EH (cell line): Measurements from ENCODE around the gene EIF5.
A peak's percentile ranks its signal among the peaks of the same experiment; 100 is the strongest.

Source experiments
- DNase-seq: peaks from one replicate; pipeline ENCODE4 v3.0.0-alpha.2; 2015; ENCODE audit warnings: low read depth

EIF5 gene

DNA sequence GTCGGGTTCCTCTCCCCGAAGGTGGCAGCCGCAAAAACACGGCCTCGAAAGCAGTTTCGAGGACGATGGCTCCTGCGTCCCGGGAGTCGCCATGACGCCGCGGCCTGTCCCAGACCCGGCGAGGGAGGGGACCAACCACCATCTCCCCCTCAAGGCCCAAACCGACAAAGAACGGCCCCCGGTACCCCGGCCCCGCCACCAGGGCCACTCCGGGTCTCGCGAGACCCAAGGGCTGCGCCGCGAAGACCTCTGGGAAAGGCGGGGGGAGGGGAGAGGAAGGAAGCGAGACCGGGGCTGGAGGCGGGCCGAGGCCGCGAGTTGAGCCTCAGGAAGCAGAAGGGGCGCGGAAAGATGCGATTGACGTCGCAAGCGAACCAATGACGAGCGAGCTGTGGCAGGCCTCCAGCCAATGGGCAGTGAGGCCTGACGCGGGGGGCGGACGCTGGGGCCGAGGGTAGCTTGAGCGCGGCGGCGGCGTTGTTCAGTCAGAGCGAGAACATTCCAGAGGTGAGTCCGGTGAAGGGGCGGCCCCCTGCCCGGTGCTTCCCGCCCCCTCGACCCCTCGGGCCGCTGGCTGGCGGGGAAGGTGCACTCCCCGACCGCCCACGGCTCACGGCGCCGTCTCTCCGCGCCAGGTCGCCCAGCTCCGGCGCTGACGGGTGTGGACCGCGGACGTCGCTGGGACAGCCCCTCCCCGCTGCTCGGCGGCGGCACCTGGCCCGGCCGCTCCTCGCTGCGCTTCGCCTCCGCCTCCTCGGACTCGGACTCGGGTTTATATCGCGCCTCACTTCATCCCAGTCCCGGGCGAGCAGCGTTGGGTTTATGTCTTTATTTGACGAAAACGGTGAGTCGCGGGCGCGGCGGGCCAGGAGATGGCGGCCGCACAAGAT lies at the start of gene EIF5:
TSS of gene EIF5 (plus strand) at position 484 of the 890 bp plus-strand sequence. CDS start 1,624 bp downstream, outside the sequence.
- DNase-seq, result peak; percentile 98

DNA sequence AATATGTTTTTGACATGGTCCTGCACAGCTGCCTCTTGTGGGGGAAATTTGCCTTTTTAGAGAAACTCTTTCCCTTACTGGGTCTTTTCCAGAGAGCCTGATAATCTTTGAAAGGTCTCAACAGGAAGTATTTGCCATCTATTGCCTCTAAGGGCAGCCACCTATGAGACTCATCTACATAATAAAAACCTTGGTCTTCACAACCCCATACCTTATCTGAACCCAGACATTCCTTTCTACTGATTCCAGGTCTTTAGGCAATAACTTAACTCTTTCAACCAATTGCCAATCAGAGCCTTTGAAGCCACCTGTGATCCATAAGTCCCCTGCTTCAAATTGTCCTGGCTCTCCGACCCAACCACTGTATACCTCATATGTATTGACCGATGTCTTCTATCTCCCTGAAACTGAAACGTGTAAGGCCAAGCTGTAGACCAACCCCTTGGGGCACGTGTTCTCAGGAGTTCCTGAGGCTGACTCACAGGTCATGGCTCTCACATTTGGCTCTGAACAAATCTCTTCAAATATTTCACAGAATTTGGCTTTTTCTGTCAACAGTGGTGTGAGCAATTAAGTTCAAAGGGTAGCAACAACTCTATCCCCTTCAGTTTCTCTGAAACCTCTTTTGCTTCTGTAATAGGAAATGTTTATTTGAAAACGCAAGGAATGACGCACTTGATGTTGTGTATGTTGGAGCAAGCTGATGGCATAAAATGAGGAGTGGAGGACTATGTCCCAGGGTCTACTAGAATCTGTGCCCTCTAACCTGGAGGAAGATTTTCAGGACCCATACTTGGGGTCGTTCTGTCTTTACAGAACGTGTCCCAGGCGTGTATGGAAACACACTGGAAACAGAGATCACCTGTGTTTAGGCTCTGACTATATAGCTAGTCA lies 49.2 kb upstream of the EIF5 start:
- DNase-seq, result peak; percentile 23

DNA sequence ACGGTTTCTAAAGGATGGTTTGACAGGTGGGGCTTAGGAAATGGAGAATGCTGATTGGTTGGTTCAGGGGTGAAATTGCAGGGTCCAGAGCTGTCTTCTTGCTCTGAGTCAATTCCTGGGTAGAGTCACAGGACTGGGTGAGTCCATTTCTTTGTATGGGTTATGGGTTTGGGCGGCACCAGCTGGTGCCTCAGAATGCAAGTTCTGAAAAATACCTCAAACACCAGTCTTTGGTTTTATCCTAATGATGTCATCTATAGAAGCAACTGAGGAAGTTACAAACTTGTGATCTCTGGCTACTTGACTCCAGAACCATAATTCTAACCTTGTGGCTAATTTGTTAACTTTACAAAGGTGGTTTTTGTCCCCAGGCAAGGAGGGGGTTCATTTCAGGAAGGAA lies 47.6 kb upstream of the EIF5 start:
- DNase-seq, result no peak

DNA sequence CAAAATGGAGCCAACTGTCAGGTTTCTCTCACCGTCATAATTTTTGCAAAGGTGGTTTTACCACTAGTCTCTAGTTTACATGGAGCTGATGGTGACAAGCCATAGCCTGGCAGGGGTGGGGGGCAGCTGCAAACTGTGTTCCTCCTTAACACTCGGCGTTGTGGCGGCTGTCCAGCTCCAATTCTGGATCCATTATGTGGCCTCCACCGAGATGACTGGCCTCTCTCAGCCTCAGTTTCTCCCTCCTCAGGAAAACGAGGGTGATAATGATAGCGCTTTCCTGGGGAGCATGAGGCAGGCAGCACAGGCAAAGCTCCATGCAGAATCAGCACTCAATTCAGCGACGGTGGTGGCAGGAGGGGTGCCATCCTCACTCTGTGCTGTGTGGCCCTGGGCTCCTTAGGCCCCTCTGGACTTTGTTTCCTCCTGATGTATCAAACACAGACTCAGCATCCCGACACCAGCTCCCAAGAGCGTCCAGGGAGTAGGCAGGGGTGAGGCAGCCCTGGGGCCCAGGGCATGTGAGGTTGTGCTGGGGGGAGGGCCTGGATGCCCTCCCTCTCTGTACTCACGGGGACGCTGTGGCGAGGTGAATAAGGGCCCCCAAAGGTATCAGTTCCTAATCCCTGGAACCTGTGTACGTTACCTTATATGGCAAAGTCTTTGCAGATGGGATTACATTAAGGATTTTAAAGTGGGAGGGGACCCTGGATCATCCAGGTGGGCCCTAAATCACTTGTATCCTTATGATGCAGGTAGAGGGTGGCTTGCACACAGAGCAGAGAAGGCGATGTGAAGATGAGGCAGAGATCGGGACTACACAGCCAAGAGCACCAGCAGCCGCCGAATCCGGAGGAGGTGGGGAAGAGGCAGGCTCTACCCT lies 46.8 kb upstream of the EIF5 start:
- DNase-seq, result no peak

DNA sequence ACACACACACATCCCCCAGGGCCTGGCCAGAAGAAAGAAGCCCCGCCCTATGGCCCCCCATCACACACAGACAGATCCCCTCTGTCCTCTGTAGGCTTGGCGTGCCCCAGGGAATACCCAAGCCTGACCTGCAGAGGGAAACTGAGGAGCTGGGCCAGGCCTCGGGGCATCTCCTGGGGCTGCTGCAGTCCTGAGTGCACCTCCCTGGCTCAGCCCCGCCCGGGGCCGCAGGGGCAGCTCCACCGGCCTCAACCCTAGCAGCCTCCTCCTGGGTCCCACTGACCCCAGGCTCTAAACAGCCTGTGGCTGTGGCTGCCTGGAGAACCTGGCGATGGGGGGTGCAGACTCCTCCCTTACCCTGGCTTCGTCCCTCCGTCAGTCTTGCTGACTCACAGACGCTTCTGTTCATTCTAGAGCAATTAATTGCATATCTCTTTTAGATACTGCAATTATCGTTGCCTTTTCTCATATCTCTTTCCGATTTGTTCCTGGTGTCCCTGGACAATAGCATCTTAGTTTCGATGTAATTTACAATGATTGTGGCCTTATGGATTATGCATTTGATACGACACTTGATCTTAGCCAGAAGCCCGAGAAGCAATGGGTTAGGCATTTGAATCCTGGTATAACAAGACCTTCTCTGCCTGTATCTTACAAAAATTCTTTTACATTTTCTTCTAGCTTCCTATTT lies 45.8 kb upstream of the EIF5 start:
- DNase-seq, result no peak

DNA sequence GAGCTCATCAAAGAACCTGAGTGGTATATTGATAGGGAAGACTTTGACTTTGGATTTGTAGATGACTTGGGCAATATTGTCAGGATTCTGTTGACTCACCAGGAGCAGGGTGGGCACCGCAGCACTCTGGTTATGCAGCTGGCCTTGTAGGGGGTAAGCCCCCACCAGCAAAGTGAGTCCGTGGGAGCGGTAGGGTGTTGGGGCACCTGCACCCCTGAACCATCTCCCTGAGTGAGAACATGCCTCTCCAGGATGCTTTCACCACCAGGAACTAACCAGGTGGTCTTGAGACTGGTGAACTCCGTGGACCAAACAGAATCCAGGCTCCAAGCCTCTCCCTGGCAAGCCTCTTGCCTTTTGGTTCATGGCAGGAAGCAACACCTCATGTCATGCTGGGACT lies 44.0 kb upstream of the EIF5 start:
- DNase-seq, result no peak

DNA sequence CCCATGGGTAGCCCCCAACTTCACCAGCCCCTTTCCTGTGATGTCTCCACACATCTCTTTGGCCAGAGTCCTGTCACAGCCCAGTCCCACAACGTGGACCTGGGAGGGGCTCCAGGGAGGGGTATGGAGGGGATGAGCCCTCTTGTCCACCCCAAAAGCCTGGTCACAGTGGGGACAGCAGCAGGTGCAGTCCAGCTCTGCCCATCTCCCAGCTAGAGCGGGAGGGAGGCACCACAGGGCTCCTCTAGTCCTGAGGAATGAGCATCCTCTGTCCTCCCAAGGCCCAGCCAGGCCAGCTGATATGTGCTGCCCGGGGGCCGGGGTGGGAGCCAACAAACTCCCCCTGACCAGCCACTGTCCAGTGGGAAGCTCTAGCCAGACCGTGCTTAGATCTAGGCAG lies 43.5 kb upstream of the EIF5 start:
- no peak for DNase-seq

DNA sequence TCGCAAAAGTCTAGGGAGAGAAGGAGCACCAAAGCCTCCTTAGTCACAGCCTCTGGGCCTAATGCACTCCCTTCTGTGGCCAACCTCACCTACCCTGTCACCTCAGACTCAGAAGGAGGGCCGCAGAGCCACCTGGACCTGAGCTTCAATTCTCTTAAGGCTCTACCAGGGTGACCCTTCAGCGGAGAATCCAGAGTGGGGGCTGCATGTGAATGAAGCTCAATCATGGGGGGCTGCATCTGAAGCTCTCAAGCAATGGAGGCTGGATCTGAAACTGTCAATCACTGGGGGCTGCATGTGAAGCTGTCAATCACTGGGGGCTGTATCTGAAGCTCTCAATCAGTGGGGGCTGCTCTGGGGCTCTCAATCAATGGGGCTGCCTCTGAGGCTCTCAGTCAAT lies 43.1 kb upstream of the EIF5 start:
- no peak for DNase-seq

DNA sequence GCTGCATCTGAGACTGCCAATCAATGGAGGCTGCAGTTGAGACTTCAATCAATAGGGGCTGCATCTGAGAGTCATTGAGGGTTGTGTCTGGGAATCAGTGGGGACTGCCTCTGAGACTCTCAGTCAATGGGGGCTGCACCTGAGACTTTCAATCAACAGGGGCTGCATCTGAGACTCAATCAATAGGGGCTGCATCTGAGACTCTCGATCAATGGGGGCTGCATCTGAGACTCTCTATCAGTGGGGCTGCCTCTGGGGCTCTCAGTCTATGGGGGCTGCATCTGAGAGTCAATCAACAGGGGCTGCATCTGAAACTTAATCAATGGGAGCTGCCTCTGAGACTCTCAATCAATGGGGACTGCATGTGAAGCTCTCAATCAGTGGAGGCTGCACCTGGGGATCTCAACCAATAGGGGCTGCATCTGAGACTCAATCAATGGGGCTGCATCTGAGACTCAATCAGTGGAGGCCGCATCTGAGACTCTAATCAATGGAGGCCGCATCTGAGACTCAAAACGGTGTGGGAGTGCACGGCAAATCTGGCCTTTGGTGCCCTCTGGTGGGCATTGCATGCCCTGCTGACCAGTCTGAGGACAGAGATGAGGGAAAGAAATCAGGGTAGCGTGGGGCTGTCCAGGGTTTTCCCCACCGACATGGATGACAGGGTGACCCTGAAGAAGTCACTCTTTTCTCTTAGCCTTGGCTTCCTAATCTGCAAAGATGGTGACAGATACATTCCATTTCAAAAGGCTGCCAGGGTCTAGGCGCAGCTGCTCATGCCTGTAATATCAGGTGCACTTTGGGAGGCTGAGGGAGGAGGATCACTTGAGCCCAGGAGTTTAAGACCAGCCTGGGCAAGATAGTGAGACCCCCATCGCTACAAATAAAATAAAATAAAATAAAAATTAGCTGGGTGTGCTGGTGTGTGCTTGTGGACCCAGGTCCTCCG lies 41.3 kb upstream of the EIF5 start:
- peak; percentile 67 for DNase-seq

DNA sequence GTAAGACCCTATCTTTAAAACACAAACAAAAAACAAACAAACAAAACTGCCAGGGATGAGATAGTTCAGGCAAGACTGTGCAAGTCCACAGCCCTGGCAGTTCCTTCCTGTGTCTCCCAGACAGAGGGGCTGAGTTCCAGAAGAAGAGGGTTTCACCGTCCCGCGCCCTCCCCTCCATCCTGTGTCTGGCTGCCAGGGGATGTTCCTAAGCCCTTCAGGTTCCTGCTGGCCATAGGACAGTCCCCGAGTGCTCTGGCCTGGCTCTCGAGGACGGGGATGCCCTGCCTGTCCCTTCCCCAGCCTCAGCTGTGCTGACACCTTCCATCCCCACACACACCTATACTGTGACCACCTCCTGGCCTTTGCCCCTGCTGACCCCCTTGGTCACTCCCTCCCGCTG lies 40.6 kb upstream of the EIF5 start:
- DNase-seq, result no peak

DNA sequence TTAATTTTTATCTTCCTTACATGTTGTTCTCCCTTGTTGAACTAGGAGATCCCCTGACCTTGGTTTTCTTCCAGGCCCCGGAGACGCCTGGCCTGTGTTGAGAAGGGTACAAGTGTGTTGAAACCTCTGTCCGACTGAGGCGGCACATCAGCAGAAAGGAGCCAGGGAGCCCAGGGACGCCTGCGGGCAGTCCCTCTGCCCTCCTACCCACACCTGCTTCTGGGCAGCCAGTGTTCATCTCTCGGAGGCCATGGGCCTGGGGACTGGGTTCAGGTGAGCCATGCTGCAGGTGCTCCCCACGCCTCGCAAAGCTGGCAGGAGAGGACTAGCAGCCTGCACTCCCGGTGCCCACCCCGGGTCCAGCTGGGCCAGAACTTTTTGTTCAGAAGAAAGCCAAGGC lies 39.9 kb upstream of the EIF5 start:
- no peak for DNase-seq

DNA sequence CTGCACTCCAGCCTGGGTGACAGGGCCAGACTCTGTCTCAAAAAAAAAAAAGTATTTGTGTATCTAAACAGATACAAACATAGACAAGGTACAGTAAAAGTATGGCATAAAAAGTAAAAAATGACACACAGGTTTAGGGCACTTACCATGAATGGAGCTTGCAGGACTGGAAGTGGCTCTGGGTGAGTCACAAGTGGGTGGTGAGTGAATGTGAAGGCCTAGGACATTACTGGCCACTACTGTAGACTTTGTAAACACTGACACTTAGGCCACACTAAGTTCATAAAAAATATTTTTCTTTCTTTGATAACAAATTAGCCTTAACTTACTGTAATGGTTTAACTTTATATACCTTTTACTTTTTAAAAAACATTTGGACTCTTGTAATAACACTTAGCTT lies 38.0 kb upstream of the EIF5 start:
- DNase-seq, result peak; percentile 69

DNA sequence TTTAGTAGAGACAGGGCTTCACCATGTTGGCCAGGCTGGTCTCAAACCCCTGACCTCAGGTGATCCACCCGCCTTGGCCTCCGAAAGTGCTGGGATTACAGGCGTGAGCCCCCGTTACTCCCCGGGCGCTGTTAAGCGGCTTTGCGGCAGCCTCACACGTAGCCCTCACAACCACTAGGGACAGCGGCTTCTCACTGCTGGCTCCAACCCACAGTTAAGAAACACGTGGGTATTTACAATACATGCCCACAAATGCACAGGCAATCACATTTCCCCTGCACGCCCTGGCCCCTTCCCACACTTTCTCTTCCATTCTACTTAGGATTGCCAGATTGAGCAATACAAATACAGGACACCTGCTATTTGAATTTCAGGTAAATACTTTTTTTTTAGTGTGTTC lies 37.0 kb upstream of the EIF5 start:
- DNase-seq, result no peak

DNA sequence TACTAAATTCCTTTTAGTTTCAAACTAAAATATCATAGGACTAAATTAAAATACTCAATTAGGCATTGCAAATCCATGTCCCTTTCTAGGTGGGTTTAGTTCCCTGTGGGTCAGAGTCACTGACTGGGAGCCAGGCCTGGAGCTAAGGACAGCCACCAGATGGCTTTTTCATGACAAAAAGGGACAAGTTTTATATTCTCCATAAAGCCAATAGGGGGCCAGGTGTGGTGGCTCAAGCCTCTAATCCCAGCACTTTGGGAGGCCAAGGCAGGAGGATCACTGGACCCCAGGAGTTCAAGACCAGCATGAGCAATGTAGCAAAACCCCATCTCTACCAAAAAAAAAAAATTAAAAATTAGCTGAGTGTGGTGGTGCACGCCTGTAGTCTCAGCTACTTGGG lies 35.4 kb upstream of the EIF5 start:
- no peak for DNase-seq

DNA sequence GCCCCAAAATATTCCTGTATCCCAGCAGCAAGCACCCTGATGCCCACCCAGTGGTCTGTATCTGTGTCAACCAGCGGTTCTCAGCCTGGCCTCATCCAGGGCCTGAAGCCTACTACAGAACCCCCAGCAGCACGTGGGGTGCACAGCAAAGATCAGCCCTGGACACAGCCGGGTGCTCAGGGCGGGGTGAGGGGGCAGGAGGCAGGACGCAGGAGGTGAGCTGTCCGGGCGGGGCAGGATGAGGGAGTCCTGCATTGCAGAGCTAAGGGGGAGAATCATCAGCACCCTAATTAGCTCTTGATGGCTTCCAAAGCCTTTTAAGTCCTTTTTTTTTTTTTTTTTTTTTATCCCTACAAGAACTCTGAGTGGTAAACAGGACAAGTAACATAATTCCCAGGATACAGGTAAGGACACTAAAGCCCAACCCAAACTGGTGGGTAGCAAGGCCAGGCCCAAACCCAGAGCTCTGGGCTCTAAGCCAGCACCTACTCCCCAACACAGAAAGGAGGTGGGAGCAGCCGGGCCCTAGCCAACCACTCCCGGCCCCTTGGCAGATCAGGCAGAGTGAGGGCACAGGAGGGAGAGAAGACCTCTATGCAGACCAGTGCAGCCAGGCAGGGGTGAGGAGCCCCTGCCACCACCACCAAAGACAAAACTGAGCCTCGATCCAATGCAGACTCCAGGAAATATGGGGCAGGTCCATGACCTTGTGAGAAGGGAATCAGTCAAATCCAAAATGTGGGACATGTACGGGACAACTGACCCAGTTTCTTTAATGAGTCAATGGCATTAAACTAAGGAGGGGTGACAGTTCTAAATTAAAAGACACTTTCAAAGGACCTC lies 32.3 kb upstream of the EIF5 start:
- no peak for DNase-seq

DNA sequence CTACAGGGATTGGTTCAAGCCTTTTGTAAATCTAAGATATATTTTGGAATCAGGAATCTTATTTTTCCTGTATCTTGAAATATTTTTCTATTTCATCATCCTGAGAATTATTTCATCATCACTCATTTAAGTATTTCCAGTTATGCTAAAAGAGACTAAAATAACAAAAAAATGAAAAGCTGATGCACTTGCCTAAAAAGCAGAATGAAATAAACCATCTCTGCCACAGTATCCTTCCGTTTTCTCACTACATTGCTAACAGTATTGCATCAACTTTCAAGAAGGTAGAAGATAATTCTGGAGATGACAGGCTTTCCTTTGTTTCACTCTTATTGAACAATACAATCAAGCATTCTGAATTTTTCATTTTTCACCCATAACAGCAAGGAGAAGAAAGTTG lies 31.1 kb upstream of the EIF5 start:
- DNase-seq, result peak; percentile 17

DNA sequence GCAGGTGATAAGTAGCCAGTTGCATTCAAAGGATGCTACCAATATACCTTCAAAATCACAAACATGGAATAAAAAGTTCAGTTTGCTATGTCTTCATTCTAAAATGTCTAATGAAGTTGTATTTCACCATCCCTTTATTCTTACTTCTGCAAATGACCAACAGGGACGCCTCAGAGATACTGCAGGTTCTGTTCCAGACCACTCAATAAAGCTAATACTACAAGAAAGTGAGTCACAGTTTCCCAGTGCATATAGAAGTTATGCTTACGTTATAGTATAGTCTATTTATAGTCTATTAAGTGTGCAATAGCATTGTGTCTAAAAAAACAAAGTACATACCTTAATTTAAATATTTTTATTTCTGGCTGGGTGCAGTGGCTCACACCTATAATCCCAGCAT lies 29.3 kb upstream of the EIF5 start:
- no peak for DNase-seq

DNA sequence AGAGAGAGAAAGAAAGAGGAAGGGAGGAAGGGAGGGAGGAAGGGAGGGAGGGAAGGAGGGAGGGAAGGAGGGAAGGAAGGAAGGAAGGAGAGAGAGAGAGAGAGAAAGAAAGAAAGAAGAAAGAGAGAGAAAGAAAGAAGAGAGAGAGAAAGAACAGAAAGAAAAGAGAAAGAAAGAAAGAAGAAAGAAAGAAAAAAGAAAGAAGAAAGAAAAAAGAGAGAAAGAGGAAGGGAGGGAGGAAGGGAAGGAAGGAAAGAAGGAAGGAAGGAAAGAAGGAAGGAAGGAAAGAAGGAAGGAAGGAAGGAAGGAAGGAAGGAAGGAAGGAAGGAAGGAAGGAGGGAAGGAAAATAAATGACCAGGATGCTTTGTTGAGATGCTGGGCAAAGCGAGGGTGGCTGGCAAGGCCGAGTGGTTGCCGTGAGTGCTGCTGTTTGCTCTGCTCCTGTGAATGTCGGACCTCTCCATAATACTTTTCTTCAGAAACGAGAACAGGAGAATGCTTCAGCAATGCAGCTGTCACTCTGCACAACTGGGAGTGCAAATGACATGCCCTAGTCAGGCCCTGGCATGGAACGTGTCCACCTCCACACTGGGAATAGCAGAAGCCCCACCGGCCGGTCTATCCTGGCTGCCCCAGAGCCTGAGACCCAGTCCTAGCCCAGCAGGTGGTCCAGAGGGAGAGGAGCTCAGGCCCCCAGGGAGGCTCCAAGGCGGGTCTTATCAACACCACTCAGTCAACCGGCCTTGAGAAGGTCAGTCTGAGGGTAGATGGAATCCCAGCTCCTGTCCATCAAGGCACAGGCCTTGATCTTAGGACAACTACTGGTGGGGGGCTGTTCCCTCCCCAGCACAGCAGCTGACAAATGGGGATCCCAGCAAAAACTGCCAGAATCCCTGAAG lies 25.1 kb upstream of the EIF5 start:
- no peak for DNase-seq
